ENCODE measurements around the gene CADPS.

CADPS gene

GRCh38 chr3:62370858-62371719, 504.1 kb downstream of the CADPS start:
- TF ChIP-seq, protein P1, sequence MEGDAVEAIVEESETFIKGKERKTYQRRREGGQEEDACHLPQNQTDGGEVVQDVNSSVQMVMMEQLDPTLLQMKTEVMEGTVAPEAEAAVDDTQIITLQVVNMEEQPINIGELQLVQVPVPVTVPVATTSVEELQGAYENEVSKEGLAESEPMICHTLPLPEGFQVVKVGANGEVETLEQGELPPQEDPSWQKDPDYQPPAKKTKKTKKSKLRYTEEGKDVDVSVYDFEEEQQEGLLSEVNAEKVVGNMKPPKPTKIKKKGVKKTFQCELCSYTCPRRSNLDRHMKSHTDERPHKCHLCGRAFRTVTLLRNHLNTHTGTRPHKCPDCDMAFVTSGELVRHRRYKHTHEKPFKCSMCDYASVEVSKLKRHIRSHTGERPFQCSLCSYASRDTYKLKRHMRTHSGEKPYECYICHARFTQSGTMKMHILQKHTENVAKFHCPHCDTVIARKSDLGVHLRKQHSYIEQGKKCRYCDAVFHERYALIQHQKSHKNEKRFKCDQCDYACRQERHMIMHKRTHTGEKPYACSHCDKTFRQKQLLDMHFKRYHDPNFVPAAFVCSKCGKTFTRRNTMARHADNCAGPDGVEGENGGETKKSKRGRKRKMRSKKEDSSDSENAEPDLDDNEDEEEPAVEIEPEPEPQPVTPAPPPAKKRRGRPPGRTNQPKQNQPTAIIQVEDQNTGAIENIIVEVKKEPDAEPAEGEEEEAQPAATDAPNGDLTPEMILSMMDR (IDR thresholded peaks at IDR 0.05; ENCODE audit: low read depth, low read length, missing control alignments) = no peak
- no peak overlapping the region for H3K4me3 ChIP-seq (ENCODE audit: low read depth, low read length)
- in situ Hi-C loops (cut with HindIII; ENCODE audit: low sequenced_read_pairs) = no loop called here
- DNase-seq (ENCODE audit: low read depth) = no peak

- in situ Hi-C loops (cut with HindIII; ENCODE audit: low sequenced_read_pairs) = no loop called here
Measured at GRCh38 chr3:62370112-62370857, 504.9 kb downstream of the CADPS start.

DNA sequence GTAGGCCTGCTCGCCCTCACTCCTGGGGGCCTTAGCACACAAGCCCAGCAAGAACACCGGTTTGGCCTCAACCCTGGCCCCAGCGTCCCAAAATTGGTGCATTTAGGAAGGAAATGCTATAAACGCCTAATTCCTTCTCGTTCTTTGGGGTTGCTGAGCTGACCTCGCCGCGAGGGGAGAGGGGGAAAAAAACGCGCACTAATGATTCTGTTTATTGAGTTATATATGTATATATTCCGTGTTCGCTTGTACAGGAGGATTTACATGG, 505.8 kb downstream of the CADPS start:
- no peak overlapping the region for H3K4me3 ChIP-seq (ENCODE audit: low read depth, low read length)
- TF ChIP-seq, protein P1 (IDR thresholded peaks at IDR 0.05; ENCODE audit: low read depth, low read length, missing control alignments) = no peak
- DNase-seq (ENCODE audit: low read depth) = no peak
- in situ Hi-C loops (cut with HindIII; ENCODE audit: low sequenced_read_pairs) = no loop called here

More at GRCh38 chr3:62370112-62370857, 504.9 kb downstream of the CADPS start:
- TF ChIP-seq, protein P1 (IDR thresholded peaks at IDR 0.05; ENCODE audit: low read depth, low read length, missing control alignments) = no peak
- H3K4me3 ChIP-seq (ENCODE audit: low read depth, low read length) = no peak overlapping the region
- no peak for DNase-seq (ENCODE audit: low read depth)

DNA sequence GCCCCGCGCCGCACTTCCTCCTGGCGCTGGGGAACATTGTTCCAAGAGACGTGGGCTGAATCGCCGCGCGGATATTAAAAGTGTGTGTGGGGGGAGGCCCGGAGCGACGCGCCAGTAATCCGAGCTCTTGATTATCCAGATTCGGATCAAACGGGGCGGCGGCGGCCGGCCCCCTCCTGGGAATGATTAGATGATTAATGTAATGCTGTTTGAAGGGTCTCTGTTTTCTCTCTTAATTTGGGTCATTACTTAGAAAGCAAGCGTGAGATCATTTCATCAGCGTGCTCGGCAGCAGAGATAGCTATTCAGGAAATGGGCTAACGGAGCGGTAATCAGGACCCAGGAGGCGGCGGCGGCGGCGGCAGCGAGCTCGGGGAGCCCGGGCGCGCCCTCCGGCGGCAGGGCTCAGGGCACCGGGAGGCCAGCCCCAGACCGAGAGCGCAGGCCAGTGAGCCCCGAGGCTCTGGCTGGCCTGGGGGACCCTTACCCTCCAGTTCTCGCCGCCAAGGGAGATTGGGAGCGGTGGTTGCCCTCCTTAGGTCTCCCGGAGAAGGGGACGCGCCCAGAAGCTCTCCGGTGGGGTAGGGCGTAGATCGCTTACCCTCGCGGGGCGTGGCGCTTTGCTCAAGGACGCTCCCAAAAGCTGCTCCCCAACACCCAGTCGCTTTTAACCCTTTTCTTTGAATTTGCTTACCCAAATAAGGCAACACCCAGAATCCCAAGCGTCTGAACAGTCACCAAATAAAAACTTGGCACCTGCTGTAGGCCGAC, 506.3 kb downstream of the CADPS start:
- no peak overlapping the region for H3K4me3 ChIP-seq (ENCODE audit: low read depth, low read length)
- no peak for DNase-seq (ENCODE audit: low read depth)
- in situ Hi-C loops (cut with HindIII; ENCODE audit: low sequenced_read_pairs) = no loop called here
- TF ChIP-seq, protein P1 (IDR thresholded peaks at IDR 0.05; ENCODE audit: low read depth, low read length, missing control alignments) = no peak

DNA sequence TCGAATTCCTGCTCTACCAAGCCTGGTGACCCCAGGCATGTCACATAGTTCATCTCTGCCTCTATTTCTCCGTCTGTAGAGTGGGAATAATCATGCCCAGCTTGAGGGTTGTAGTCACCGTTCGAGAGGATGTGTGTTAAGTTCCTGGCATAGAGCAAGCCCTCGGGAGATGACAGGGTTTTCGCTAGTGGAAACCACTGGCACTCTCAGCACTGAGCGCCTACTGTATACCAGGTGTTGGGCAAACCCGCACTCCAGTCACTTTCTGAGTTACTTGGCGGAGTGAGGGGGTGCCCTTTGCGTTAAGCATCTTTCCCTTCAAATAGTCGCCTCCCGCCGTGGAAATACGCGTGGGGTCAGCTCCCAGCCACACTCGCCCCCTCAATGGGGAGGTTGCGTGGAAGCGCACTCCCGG, 506.9 kb downstream of the CADPS start:
- no peak for DNase-seq (ENCODE audit: low read depth)
- in situ Hi-C loops (cut with HindIII; ENCODE audit: low sequenced_read_pairs) = no loop called here
- TF ChIP-seq, protein P1 (IDR thresholded peaks at IDR 0.05; ENCODE audit: low read depth, low read length, missing control alignments) = no peak
- no peak overlapping the region for H3K4me3 ChIP-seq (ENCODE audit: low read depth, low read length)

DNA sequence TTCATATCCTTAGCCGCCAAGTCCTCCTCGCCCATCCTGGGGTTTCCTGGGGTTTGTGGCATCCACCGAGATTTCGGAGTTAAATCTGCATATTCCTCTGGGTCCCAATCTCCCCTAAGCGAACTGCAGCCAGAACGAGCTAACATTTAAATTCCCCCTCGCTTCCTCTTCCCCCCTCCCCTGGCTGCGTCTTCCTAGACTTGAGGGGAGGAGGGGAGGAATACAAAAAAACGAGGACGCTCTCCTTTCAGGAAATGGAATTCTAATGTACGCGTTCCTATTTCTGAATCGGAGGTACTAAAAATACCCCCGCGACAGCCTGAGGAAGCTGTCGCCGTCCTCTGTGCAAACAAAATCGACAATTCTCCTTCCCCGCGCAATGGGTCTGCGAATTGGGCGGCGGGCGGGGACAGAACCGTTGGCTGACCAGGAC, 507.4 kb downstream of the CADPS start:
- TF ChIP-seq, protein P1 (IDR thresholded peaks at IDR 0.05; ENCODE audit: low read depth, low read length, missing control alignments) = no peak
- in situ Hi-C loops (cut with HindIII; ENCODE audit: low sequenced_read_pairs) = no loop called here
- no peak for DNase-seq (ENCODE audit: low read depth)
- no peak overlapping the region for H3K4me3 ChIP-seq (ENCODE audit: low read depth, low read length)
